Astrocyte (in vitro differentiated cells and primary cell): ENCODE results near the gene CASP12. TPM values are rescaled to one million over a fixed set of nuclear protein-coding genes. Genes with fewer than 3 reads are reported as not detected.

Experiments
- DNase-seq: peaks from one replicate; pipeline ENCODE4 v3.0.0-alpha.2; 2010; ENCODE audit warnings: low read depth
- FAIRE-seq: peaks from 2 replicates; lab custom pipeline; 2011; peaks lifted over from hg19 to GRCh38; lab: Jason Lieb, UNC
- H2AFZ ChIP-seq: 2 replicates; pipeline ENCODE4 v1.6.0; 2012; ENCODE audit warnings: low read depth, low read length, inconsistent platforms
- H3K27ac ChIP-seq: 2 replicates; pipeline ENCODE4 v1.5.1; 2011; ENCODE audit warnings: low read depth, low read length, inconsistent platforms
- H3K27me3 ChIP-seq: 2 replicates; pipeline ENCODE4 v1.6.0; 2011; ENCODE audit warnings: low read length, inconsistent platforms; ENCODE audit not compliant: insufficient read depth
- H3K36me3 ChIP-seq: 2 replicates; pipeline ENCODE4 v1.5.1; 2011; ENCODE audit warnings: low read length, inconsistent platforms; ENCODE audit not compliant: insufficient read depth
- H3K4me1 ChIP-seq: 2 replicates; pipeline ENCODE4 v1.5.1; 2011; ENCODE audit warnings: low read length, inconsistent platforms; ENCODE audit not compliant: insufficient read depth
- H3K4me2 ChIP-seq: 2 replicates; pipeline ENCODE4 v1.6.0; 2012; ENCODE audit warnings: low read length, inconsistent platforms
- H3K4me3 ChIP-seq: 2 replicates; pipeline ENCODE4 v1.5.1; 2011; ENCODE audit warnings: low read depth, mild to moderate bottlenecking, low read length, inconsistent platforms; ENCODE audit not compliant: insufficient read depth
- H3K79me2 ChIP-seq: 2 replicates; pipeline ENCODE4 v1.6.0; 2012; ENCODE audit warnings: mild to moderate bottlenecking, low read length, inconsistent platforms; ENCODE audit not compliant: insufficient read depth
- H3K9ac ChIP-seq: 2 replicates; pipeline ENCODE4 v1.6.0; 2012; ENCODE audit warnings: mild to moderate bottlenecking, low read length, inconsistent platforms
- H3K9me3 ChIP-seq: 2 replicates; pipeline ENCODE4 v1.5.1; 2012; ENCODE audit warnings: low read depth, mild to moderate bottlenecking, low read length, inconsistent platforms; ENCODE audit not compliant: insufficient read depth
- H4K20me1 ChIP-seq: 2 replicates; pipeline ENCODE4 v1.6.0; 2012; ENCODE audit warnings: low read length, inconsistent platforms; ENCODE audit not compliant: insufficient read depth
- H3K27ac Mint-ChIP-seq: one replicate; pipeline ENCODE4 v1.8.0; 2021; ENCODE audit warnings: mild to moderate bottlenecking, mixed read lengths; ENCODE audit not compliant: unreplicated experiment
- H3K27me3 Mint-ChIP-seq: one replicate; pipeline ENCODE4 v1.8.0; 2021; ENCODE audit warnings: low read depth, mixed read lengths; ENCODE audit not compliant: unreplicated experiment
- H3K36me3 Mint-ChIP-seq: one replicate; pipeline ENCODE4 v1.8.0; 2021; ENCODE audit warnings: low read depth, mixed read lengths; ENCODE audit not compliant: unreplicated experiment
- H3K4me1 Mint-ChIP-seq: one replicate; pipeline ENCODE4 v1.8.0; 2021; ENCODE audit warnings: low read depth, mixed read lengths; ENCODE audit not compliant: unreplicated experiment
- H3K4me3 Mint-ChIP-seq: one replicate; pipeline ENCODE4 v1.8.0; 2021; ENCODE audit warnings: mild to moderate bottlenecking, moderate library complexity, mixed read lengths; ENCODE audit not compliant: unreplicated experiment
- H3K9me3 Mint-ChIP-seq: one replicate; pipeline ENCODE4 v1.8.0; 2021; ENCODE audit warnings: mild to moderate bottlenecking, mixed read lengths; ENCODE audit not compliant: unreplicated experiment
- CTCF ChIP-seq: IDR thresholded peaks from 2 replicates; pipeline ENCODE4 v1.5.1; 2011; ENCODE audit warnings: low read depth, mild to moderate bottlenecking, inconsistent platforms, low read length, moderate library complexity; ENCODE audit not compliant: insufficient read depth
- EZH2 ChIP-seq: IDR thresholded peaks from 2 replicates; pipeline ENCODE4 v1.6.1; 2012; ENCODE audit warnings: mild to moderate bottlenecking, low read length, inconsistent platforms; ENCODE audit not compliant: insufficient read depth
- total RNA-seq: library from RNA; stranded (reverse); gene quantifications from 2 replicates; pipeline ENCODE4 v1.2.1, GENCODE V29; 2021

The CASP12 gene
- total RNA-seq, 1 donor from 2014 or later: not detected

GRCh38 chr11:104870910-104871309, 27.4 kb downstream of the CASP12 start:
- H3K4me1 ChIP-seq: peaks cover 4% of the 10 kb centered on the region
- H3K4me2 ChIP-seq: no peak overlapping the region
- H3K9me3 ChIP-seq: no peaks in the 10 kb centered on the region
- no peak overlapping the region for H3K27ac Mint-ChIP-seq
- DNase-seq (peak; percentile 82), FAIRE-seq (no peak)
- no peak overlapping the region for H3K27ac ChIP-seq
- H3K4me1 Mint-ChIP-seq: peaks cover 7% of the 10 kb centered on the region
- no peaks in the 10 kb centered on the region for H4K20me1 ChIP-seq
- no peaks in the 10 kb centered on the region for H3K36me3 ChIP-seq
- no peak overlapping the region for H3K9ac ChIP-seq
- H2AFZ ChIP-seq: no peak overlapping the region
- H3K4me3 Mint-ChIP-seq: no peak overlapping the region
- no peaks in the 10 kb centered on the region for H3K27me3 Mint-ChIP-seq
- H3K36me3 Mint-ChIP-seq: no peaks in the 10 kb centered on the region
- H3K9me3 Mint-ChIP-seq: no peaks in the 10 kb centered on the region
- no peak for TF ChIP-seq EZH2
- no peak for TF ChIP-seq CTCF
- H3K27me3 ChIP-seq: no peaks in the 10 kb centered on the region
- H3K4me3 ChIP-seq: no peak overlapping the region
- no peaks in the 10 kb centered on the region for H3K79me2 ChIP-seq

GRCh38 chr11:104866815-104867214, 31.4 kb downstream of the CASP12 start:
- H3K4me1 ChIP-seq: peaks cover 4% of the 10 kb centered on the region
- no peak overlapping the region for H2AFZ ChIP-seq
- H3K9me3 ChIP-seq: no peaks in the 10 kb centered on the region
- H3K27ac Mint-ChIP-seq: no peak overlapping the region
- no peaks in the 10 kb centered on the region for H3K9me3 Mint-ChIP-seq
- H3K27ac ChIP-seq: no peak overlapping the region
- H3K4me1 Mint-ChIP-seq: peaks cover 7% of the 10 kb centered on the region
- TF ChIP-seq EZH2: no peak
- TF ChIP-seq CTCF: no peak
- H3K27me3 ChIP-seq: no peaks in the 10 kb centered on the region
- H3K79me2 ChIP-seq: no peaks in the 10 kb centered on the region
- FAIRE-seq: no peak
- H3K4me3 ChIP-seq: no peak overlapping the region
- no peaks in the 10 kb centered on the region for H3K36me3 ChIP-seq
- no peaks in the 10 kb centered on the region for H3K27me3 Mint-ChIP-seq
- H4K20me1 ChIP-seq: no peaks in the 10 kb centered on the region
- H3K36me3 Mint-ChIP-seq: no peaks in the 10 kb centered on the region
- no peak for DNase-seq
- H3K9ac ChIP-seq: no peak overlapping the region
- no peak overlapping the region for H3K4me3 Mint-ChIP-seq
- no peak overlapping the region for H3K4me2 ChIP-seq

GRCh38 chr11:104858882-104859775, 39.1 kb downstream of the CASP12 start:
- FAIRE-seq (no peak), DNase-seq (peak; percentile 12)
- Histone ChIP-seq H3K79me2 (no peaks in the 10 kb centered on the region), H3K4me1 (no peaks in the 10 kb centered on the region), H3K4me3 (no peak overlapping the region), H4K20me1 (no peaks in the 10 kb centered on the region), H3K9me3 (no peaks in the 10 kb centered on the region), H3K27me3 (no peaks in the 10 kb centered on the region), H2AFZ (no peak overlapping the region), H3K4me2 (no peak overlapping the region), H3K9ac (no peak overlapping the region), H3K27ac (no peak overlapping the region), H3K36me3 (no peaks in the 10 kb centered on the region)
- Mint-ChIP-seq H3K4me1 (peaks cover 8% of the 10 kb centered on the region), H3K36me3 (no peaks in the 10 kb centered on the region), H3K9me3 (no peaks in the 10 kb centered on the region), H3K4me3 (no peak overlapping the region), H3K27me3 (no peaks in the 10 kb centered on the region), H3K27ac (no peak overlapping the region)
- no peak for TF ChIP-seq EZH2
- no peak for TF ChIP-seq CTCF
